Measurements from ENCODE around the gene SEMA6C.
"Not testable (repeated sequence)": the region's sequence is repeated elsewhere in the genome, so short reads cannot be mapped to it uniquely, and the experiment has no call there.

The SEMA6C gene

GRCh38 chr1:151146412-151147131 lies at the start of gene SEMA6C:
SEMA6C (minus strand) TSS chr1:151146631; CDS start chr1:151142621, 4,010 bp downstream.
- peaks cover 69% of the 10 kb centered on the region for H3K4me1 ChIP-seq
- H3K9ac ChIP-seq: peak within 1 kb of the TSS; percentile 96
- peak within 1 kb of the TSS; percentile 94 for H3K27ac ChIP-seq
- peaks cover 11% of the 10 kb centered on the region for H3K36me3 ChIP-seq
- no peaks in the 10 kb centered on the region for H3K27me3 ChIP-seq
- no peak for TF ChIP-seq Cebpa-rat (IDR thresholded peaks at IDR 0.05)
- H3K4me2 ChIP-seq: peak within 1 kb of the TSS; percentile 100
- peaks cover 33% of the 10 kb centered on the region for H4K20me1 ChIP-seq
- H3K9me3 ChIP-seq: no peaks in the 10 kb centered on the region
- H3K4me3 ChIP-seq: peak within 1 kb of the TSS; percentile 80

- H4K20me1 ChIP-seq, H3K9ac ChIP-seq, H3K4me3 ChIP-seq, H3K4me2 ChIP-seq, H3K36me3 ChIP-seq, H3K27me3 ChIP-seq, H3K9me3 ChIP-seq, H3K27ac ChIP-seq: not testable (repeated sequence)
- peaks cover 25% of the 10 kb centered on the region for H3K4me1 ChIP-seq
Measured at GRCh38 chr1:151194894-151195594, 48.6 kb upstream of the SEMA6C start.

GRCh38 chr1:151193856-151194255 lies 47.4 kb upstream of the SEMA6C start:
- H3K27ac ChIP-seq: no peak overlapping the region
- no peak overlapping the region for H3K4me3 ChIP-seq
- H3K9ac ChIP-seq: no peak overlapping the region
- H3K27me3 ChIP-seq: no peaks in the 10 kb centered on the region
- no peak overlapping the region for H3K4me2 ChIP-seq
- H3K9me3 ChIP-seq: no peaks in the 10 kb centered on the region
- no peaks in the 10 kb centered on the region for H4K20me1 ChIP-seq
- no peaks in the 10 kb centered on the region for H3K36me3 ChIP-seq
- TF ChIP-seq Cebpa-rat (IDR thresholded peaks at IDR 0.05): no peak
- peaks cover 22% of the 10 kb centered on the region for H3K4me1 ChIP-seq

GRCh38 chr1:151193304-151193703 lies 46.9 kb upstream of the SEMA6C start:
- no peaks in the 10 kb centered on the region for H4K20me1 ChIP-seq
- H3K4me2 ChIP-seq: no peak overlapping the region
- no peaks in the 10 kb centered on the region for H3K9me3 ChIP-seq
- H3K4me1 ChIP-seq: peaks cover 28% of the 10 kb centered on the region
- TF ChIP-seq Cebpa-rat (IDR thresholded peaks at IDR 0.05): no peak
- no peaks in the 10 kb centered on the region for H3K27me3 ChIP-seq
- no peak overlapping the region for H3K27ac ChIP-seq
- no peak overlapping the region for H3K9ac ChIP-seq
- H3K4me3 ChIP-seq: no peak overlapping the region
- H3K36me3 ChIP-seq: no peaks in the 10 kb centered on the region

- no peaks in the 10 kb centered on the region for H3K27me3 ChIP-seq
- no peak for TF ChIP-seq Cebpa-rat (IDR thresholded peaks at IDR 0.05)
- H3K4me2 ChIP-seq: no peak overlapping the region
- H4K20me1 ChIP-seq: no peaks in the 10 kb centered on the region
- H3K36me3 ChIP-seq: peaks cover 2% of the 10 kb centered on the region
- peaks cover 31% of the 10 kb centered on the region for H3K4me1 ChIP-seq
- H3K27ac ChIP-seq: no peak overlapping the region
- H3K9ac ChIP-seq: no peak overlapping the region
- no peak overlapping the region for H3K4me3 ChIP-seq
- H3K9me3 ChIP-seq: no peaks in the 10 kb centered on the region
Measured at GRCh38 chr1:151192047-151192446, 45.6 kb upstream of the SEMA6C start.

- no peak for TF ChIP-seq Cebpa-rat (IDR thresholded peaks at IDR 0.05)
- Histone ChIP-seq H3K9me3 (no peaks in the 10 kb centered on the region), H3K27me3 (no peaks in the 10 kb centered on the region), H4K20me1 (no peaks in the 10 kb centered on the region), H3K27ac (peak within 1 kb of the TSS; percentile 93), H3K36me3 (peaks cover 24% of the 10 kb centered on the region), H3K4me2 (peak within 1 kb of the TSS; percentile 95), H3K4me1 (peaks cover 24% of the 10 kb centered on the region), H3K4me3 (peak within 1 kb of the TSS; percentile 84), H3K9ac (peak within 1 kb of the TSS; percentile 93)
Measured at GRCh38 chr1:151189637-151190445, 43.4 kb upstream of the SEMA6C start, which contains the start of gene VPS72. VPS72 (minus strand) TSS chr1:151190197; CDS start chr1:151190121, 76 bp downstream.

GRCh38 chr1:151188667-151189066 lies 42.2 kb upstream of the SEMA6C start:
- H3K9me3 ChIP-seq: not testable (repeated sequence)
- peak overlapping the region; percentile 93 for H3K9ac ChIP-seq

GRCh38 chr1:151187205-151187604 lies 40.8 kb upstream of the SEMA6C start:
- peaks cover 24% of the 10 kb centered on the region for H3K4me1 ChIP-seq
- H3K9me3 ChIP-seq: no peaks in the 10 kb centered on the region
- H3K36me3 ChIP-seq: peaks cover 50% of the 10 kb centered on the region
- no peak for TF ChIP-seq Cebpa-rat (IDR thresholded peaks at IDR 0.05)
- H3K9ac ChIP-seq: no peak overlapping the region
- H3K27me3 ChIP-seq: no peaks in the 10 kb centered on the region
- no peak overlapping the region for H3K4me3 ChIP-seq
- H3K4me2 ChIP-seq: no peak overlapping the region
- H3K27ac ChIP-seq: no peak overlapping the region
- H4K20me1 ChIP-seq: no peaks in the 10 kb centered on the region

More at GRCh38 chr1:151188667-151189066, 42.2 kb upstream of the SEMA6C start:
- Histone ChIP-seq H3K27ac (peak overlapping the region; percentile 93), H3K4me1 (peaks cover 24% of the 10 kb centered on the region), H3K36me3 (peaks cover 35% of the 10 kb centered on the region), H3K4me2 (peak overlapping the region; percentile 95), H3K4me3 (peak overlapping the region; percentile 84)
- not testable (repeated sequence) for H4K20me1 ChIP-seq, H3K27me3 ChIP-seq

GRCh38 chr1:151184211-151184610 lies 37.8 kb upstream of the SEMA6C start:
- no peak for TF ChIP-seq Cebpa-rat (IDR thresholded peaks at IDR 0.05)
- Histone ChIP-seq H3K4me1 (peaks cover 17% of the 10 kb centered on the region), H4K20me1 (no peaks in the 10 kb centered on the region), H3K27ac (no peak overlapping the region), H3K9ac (0 out of 2 replicates have a peak overlapping the region, but pooled peaks have one; percentile 19), H3K9me3 (no peaks in the 10 kb centered on the region), H3K27me3 (no peaks in the 10 kb centered on the region), H3K4me3 (no peak overlapping the region), H3K4me2 (no peak overlapping the region), H3K36me3 (peaks cover 80% of the 10 kb centered on the region)

All from BLaER1 (cell line).